HG03565 (cell line): Measurements from ENCODE around the gene NUP43.
"Not testable (repeated sequence)": the region's sequence is repeated elsewhere in the genome, so short reads cannot be mapped to it uniquely, and the experiment has no call there.

ENCODE experiments used
- ATAC-seq: cut with Tn5 transposase; IDR thresholded peaks from one replicate; pipeline ENCODE4 v1.9.1; 2021; ENCODE audit warnings: mild to moderate bottlenecking, moderate library complexity; ENCODE audit not compliant: unreplicated experiment

Gene NUP43

DNA sequence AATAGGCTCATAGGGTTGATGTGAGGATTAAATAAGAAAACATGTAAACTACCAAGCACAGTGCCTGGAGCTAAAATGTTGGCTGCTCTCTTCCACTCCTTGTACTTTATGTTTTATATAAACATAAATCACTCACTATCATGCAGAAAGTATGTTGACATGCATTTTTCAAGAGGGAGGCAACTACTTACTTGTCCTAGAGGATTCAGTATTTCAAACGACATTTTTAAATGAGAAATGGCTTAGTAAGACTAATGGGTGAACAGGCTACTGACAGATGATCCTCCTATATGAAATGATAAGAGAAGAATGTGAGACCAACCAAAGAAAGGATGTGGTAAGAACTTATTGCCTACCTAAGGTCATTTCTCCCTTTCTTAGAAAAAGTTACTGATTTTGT lies 49.4 kb downstream of the NUP43 start:
- ATAC-seq, result no peak

DNA sequence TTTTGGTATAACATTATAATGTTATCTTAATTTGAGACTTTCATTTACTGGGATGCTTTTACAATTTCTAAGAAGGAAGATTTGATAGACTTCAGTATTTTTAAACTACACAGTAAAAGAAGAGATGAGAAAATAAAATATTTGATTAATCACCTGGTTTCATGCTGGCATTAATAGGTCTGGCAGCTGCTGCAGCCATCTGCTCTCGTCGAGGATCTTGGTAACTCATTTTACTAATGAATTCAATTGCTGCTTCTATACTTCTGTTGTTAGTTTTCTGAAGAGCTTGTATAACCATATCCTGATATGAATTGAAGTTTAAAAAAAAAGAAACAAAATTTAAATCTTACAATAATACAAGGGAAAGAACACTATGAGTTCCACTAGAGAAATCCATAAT lies 51.4 kb downstream of the NUP43 start:
- ATAC-seq, result no peak

DNA sequence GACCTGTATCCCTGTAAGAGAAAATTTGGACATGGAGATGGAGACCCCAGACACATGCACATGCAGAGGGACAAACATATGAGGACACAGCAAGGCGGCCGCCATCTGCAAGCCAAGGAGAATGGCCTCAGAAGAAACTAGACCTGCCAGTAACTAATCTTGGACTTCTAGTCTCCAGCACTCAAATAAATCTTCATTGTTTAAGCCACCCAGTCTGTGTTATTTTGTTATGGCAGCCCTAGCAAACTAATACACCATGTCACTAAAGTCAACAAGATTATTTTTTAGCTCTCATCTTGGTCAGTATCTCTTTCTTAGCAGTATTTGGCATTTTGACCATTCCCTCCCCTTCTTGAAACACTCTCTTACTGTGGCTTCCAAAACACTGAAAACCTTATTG lies 55.1 kb downstream of the NUP43 start:
- ATAC-seq, result no peak

DNA sequence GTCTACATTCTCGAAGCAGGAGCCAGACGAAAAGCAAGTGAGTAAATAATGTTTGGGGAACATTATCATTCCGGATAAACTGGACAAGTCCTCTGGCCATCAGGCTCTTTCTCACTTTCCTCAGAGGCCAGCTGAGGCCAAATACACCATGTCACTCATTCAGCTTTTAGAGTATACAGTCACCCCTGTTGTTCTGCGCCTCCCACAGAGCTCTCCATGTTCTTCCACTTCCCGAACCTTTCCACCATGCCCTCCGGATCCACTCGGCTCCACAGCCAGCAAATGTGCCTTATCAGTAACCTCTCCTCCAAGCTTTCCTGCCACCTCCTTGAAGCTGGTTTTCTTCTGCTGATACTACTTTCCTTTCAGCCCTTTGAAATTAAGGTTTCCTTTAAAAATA lies 60.1 kb downstream of the NUP43 start:
- no peak for ATAC-seq

DNA sequence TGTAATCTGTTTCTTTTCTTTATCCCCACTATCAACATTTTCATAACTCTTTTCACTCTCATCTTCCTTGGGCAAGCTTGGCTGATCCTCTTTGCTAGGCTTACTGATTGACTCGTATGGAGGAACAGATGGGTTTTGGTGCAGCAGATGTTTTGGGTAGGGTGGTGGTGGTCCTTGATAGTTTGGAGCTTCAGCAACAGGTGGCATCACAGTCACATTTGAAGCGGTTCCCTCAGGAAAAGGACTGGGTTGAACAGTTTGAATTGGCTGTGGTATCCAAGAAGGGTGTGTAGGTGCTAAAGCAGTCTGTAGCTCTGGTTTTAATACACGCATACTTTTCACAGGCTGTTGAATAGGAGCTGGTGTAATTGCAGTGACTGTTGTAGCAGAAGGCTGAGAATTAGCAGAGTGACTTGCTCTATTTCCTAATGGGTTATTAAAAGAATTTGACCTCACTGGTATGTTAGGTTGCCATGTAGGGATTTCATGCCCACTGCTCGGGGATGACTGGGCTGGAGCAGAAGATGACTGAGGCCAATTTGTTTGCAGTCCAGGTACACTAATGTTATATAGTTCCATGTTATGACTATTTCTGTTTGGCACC lies 63.0 kb downstream of the NUP43 start:
- no peak for ATAC-seq

DNA sequence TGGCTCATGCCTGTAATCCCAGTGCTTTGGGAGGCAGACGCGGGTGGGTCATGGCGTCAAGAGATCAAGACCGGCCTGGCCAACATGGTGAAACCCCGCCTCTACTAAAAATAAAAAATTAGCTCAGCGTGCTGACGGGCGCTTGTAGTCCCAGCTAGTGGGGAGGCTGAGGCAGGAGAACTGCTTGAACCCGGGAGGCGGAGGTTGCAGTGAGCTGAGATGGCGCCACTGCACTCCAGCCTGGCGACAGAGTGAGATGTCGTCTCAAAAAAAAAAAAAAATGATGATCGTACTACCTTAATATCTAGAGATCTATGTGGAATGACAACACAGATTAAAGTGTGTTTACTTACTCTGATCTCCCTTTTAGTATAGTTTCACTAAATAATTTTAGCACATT lies 64.5 kb downstream of the NUP43 start:
- ATAC-seq, result not testable (repeated sequence)

DNA sequence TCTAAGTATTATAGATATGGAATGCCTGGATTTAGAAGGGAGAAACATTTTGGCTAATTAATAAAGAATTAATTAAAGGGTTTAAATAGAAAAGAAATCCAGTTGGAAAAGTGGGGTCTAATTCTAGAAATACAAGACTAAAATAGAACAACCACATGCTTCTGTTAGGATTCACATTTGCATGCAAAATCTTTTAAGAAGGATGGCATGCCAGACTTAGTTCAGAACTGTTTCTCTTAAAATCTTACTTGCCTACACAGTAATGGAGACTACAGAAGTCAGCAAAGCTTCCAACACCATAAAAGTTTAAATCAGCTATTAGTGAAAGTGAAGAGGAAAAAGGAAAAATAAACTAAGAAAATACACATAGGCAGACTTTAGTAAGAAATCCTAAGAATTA lies 65.1 kb downstream of the NUP43 start:
- no peak for ATAC-seq

DNA sequence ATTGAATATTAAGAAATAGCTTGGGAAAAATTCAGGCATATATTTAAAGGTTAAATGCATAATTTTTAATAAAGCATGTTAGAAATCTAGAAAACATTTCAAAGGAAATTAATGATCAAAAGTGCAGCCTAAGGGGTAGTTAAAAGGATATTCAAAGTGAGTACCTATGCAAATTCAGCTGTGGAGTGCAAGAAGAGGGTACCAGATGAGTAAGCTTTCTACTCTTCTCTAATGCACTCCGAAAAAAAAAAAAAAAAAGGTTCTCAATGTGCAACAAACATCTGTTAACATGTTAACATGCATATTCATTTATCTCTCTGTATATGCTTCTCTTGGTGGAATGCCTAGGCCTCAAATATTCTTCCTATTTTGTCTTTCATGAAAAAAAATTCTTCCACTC lies 65.8 kb downstream of the NUP43 start:
- no peak for ATAC-seq
